Astrocyte of the cerebellum (primary cell): ENCODE data around the gene PLK1.

Experiments
- DNase-seq: peaks from one replicate; pipeline ENCODE4 v3.0.0-alpha.2; 2011; ENCODE audit warnings: low read depth
- H3K4me3 ChIP-seq: 2 replicates; pipeline ENCODE4 v1.5.1; 2011; ENCODE audit warnings: mild to moderate bottlenecking, low read depth, low read length, moderate library complexity
- CTCF ChIP-seq: IDR thresholded peaks from 2 replicates; pipeline ENCODE4 v1.5.1; 2012; ENCODE audit warnings: low read length, low read depth, moderate library complexity, mild to moderate bottlenecking; ENCODE audit errors: missing control alignments
- in situ Hi-C: cut with HindIII; loops from 2 replicates; pipeline ENCODE4 v1.10.0; 2017; ENCODE audit warnings: low sequenced_read_pairs

PLK1 gene

DNA sequence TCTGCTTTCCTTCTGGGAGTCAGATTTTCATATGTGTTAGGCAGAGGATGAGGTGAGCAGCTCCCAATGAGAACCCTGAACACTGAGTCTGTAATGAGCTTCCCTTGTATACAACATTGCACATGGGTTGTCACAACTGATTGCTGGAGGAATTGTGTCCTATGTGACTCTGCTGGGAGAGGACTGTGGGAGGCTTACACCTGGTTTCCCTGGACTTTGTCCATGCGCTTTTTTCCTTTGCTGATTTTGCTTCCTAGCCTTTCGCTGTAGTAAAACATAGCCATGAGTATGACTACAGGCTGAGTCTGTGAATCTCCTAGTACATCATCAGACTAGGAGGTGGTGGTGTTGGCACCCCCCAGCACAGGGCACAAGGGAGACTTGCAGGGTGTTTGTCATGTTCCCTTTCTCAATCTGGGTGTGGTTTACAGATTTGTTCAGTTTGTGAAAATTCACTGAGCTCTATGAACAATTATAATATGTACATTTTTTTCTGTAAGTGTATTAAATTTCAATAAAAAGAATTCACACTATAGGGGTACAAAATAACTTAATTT, 1.7 kb upstream of the PLK1 start:
- in situ Hi-C loops: no loop called here
- TF ChIP-seq CTCF: no peak
- no peak overlapping the region for H3K4me3 ChIP-seq
- no peak for DNase-seq

DNA sequence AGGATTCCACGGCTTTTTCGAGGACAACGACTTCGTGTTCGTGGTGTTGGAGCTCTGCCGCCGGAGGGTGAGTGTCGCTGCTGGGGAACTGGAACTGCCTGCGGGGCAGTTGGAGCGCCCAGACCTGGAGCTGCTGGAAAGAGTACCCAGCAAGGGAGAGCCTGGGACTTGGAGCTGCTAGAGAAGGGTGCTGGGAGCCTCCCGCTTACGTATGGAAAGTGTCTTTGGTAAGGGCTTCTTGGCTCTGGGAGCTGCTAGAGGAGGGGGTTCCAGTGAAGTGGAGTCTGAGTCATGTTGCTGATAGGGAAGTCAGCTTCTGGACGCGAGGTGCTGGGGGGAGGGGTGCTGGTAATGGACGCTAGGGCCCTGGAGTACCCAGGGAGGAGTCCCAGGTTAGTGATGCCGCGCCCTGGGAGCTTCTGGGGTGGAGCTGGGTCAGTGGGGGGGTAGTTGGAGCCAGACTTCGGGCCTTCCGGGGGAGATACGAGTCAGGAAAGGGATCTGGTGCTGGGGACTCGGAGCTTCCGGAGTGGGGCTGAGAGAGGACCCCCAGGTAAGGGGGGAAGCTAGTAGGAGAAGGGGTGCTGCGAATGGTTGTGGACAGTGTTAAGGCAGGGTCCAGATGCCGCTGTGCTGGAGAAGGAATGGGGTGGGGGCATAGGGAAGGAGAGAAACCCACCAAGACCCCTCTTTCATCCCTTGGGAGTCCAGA, 741 bp downstream of the PLK1 start:
- peak overlapping the region; percentile 63 for H3K4me3 ChIP-seq
- TF ChIP-seq CTCF: no peak
- in situ Hi-C loops: no loop called here
- DNase-seq: no peak

DNA sequence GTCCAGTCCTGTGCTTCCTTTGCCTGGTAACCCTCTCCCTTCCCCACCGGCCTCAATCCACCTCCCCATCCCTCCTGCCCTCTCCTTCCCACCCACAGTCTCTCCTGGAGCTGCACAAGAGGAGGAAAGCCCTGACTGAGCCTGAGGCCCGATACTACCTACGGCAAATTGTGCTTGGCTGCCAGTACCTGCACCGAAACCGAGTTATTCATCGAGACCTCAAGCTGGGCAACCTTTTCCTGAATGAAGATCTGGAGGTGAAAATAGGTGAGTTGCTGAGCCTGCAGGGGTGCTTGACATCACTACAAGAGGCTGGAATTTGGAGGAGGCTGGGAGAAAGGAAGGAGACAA, 1.3 kb downstream of the PLK1 start:
- no peak for TF ChIP-seq CTCF
- no peak for DNase-seq
- in situ Hi-C loops: no loop called here
- peak overlapping the region; percentile 63 for H3K4me3 ChIP-seq

DNA sequence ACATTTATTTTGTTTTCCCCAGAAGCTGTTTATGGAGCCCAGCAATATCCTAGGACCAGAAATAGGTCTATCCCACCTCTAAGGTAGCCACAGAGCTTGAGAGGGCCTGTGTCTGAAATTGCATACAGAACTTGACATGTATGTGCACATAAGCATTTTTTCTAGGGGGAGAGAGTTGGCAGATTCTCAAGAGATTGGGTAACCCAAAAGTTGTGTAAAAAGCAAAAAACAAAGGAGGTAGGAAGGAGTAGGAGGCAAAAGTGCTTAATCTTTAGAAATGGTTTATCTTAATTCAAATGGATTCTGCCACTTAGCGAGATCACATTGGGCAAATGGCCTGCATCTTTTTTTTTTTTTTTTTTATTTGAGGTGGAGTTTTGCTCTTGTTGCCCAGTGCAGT, 3.5 kb downstream of the PLK1 start:
- no peak for DNase-seq
- H3K4me3 ChIP-seq: no peak overlapping the region
- in situ Hi-C loops: no loop called here
- TF ChIP-seq CTCF: no peak

DNA sequence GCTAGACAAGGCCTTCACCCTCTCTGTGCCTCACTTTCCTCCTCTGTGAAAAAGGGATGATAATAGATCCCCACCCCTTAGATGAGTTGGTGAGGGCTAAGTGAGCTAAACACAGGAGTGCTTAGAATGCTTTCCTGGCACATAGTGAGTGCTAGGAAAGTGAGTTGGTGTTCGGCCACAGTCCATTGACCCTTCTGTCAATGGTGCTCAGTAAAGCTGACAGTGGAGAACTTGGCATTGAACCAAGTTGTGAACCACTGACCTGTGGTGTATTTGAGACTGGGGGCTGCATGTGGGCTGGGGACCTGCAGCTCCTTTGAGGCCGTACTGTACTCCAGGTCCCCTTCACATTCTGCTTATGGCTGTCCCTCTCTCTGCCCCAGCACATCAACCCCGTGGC, 4.8 kb downstream of the PLK1 start:
- no peak overlapping the region for H3K4me3 ChIP-seq
- DNase-seq: no peak
- in situ Hi-C loops: no loop called here
- no peak for TF ChIP-seq CTCF

DNA sequence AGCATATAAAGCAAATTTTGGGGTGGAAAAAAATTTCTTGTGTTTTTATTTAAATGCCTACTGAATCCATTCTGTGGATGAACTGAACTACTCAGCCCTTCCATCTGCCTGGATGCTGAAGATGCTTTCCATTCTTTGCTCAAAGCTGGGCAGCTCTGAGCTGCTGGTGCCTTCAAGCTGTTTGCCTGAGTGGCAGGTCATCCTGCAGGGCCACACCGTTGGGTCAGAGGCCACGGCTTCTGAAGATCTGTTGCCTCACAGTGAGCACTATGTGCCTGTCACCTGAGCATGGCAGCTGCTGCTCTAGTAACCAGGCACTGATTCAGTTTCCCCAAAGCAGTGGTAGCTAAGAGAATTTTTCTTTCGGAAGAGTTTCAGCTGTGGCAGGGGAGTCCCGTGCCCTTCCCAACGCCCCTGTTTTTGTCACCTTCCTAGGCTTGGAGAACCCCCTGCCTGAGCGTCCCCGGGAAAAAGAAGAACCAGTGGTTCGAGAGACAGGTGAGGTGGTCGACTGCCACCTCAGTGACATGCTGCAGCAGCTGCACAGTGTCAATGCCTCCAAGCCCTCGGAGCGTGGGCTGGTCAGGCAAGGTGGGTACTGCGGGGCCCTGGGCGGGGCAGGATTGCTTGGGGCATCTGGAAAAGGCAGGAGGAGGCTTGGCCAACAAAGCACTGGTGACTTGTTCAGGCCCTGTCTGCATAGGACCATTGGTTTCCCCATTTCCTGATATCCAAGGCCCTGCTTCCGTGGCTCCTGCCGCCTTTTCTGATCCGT, 8.5 kb downstream of the PLK1 start:
- no peak for DNase-seq
- no peak for TF ChIP-seq CTCF
- in situ Hi-C loops: no loop called here
- H3K4me3 ChIP-seq: no peak overlapping the region
